GM12878 (cell line): ENCODE measurements around the gene TAS2R3. TPM values are rescaled to one million over a fixed set of nuclear protein-coding genes. Genes with fewer than 3 reads are reported as not detected.

Experiments
- ATAC-seq: fragments of 200-7000 bp; cut with Tn5 transposase; 3 replicates; pipeline ENCODE4 v1.9.1; 2020; ENCODE audit warnings: mild to moderate bottlenecking, moderate library complexity
- BruUV-seq: library from RNA; stranded (reverse); fragments of 400-500 nt; replicated peaks from 2 replicates; lab custom pipeline; 2021; lab: Mats Ljungman, UMichigan
- CTCF ChIA-PET: fragments of 300-600 bp; sonication (Branson Sonifier 250); formaldehyde crosslinking; extraction: SDS; loops from one replicate; lab custom pipeline; 2021; ENCODE audit warnings: inconsistent platforms; lab: Yijun Ruan, JAX
- POLR2A ChIA-PET: fragments of 350-600 bp; formaldehyde crosslinking; extraction: SDS; loops from one replicate; lab custom pipeline; 2021; ENCODE audit warnings: inconsistent platforms; lab: Charles Lee
- RAD21 ChIA-PET: fragments of 300-600 bp; sonication (Branson Sonifier 250); formaldehyde crosslinking; loops from one replicate; lab custom pipeline; 2023; ENCODE audit warnings: antibody characterized with exemption; ENCODE audit not compliant: unreplicated experiment; lab: Charles Lee
- SMC1A ChIA-PET: fragments of 300-600 bp; sonication (Branson Sonifier 250); formaldehyde crosslinking; loops from one replicate; lab custom pipeline; 2023; ENCODE audit not compliant: unreplicated experiment, uncharacterized antibody; lab: Charles Lee
- DNase-seq: peaks from one replicate; pipeline ENCODE4 v3.0.0-alpha.2; 2011; ENCODE audit warnings: low read depth, low spot score
- FAIRE-seq: peaks from 3 replicates; lab custom pipeline; 2011; peaks lifted over from hg19 to GRCh38; lab: Jason Lieb, UNC
- H2AFZ ChIP-seq: 2 replicates; pipeline ENCODE4 v1.6.0; 2011; ENCODE audit warnings: low read depth, low read length, control low read depth; ENCODE audit not compliant: control insufficient read depth
- H3K27ac ChIP-seq: 2 replicates; pipeline ENCODE4 v1.5.1; 2011; ENCODE audit warnings: control low read depth; ENCODE audit not compliant: control insufficient read depth, insufficient read depth
- H3K27me3 ChIP-seq, 2 experiments: replicated peaks in 1 of 2; 2 replicates each; pipeline versions ENCODE4 v1.6.0 to v1.6.1; 2011; ENCODE audit warnings: low read length in 1 of 2; ENCODE audit not compliant: control insufficient read depth in 2 of 2, insufficient read depth in 2 of 2
- H3K36me3 ChIP-seq, 2 experiments: 2 replicates each; pipeline ENCODE4 v1.5.1; 2011; ENCODE audit warnings: low read length in 1 of 2; ENCODE audit not compliant: control insufficient read depth in 2 of 2, insufficient read depth in 2 of 2
- H3K4me1 ChIP-seq: 2 replicates; pipeline ENCODE4 v1.6.1; 2011; ENCODE audit warnings: mild to moderate bottlenecking, low read length, moderate library complexity, mixed read lengths; ENCODE audit not compliant: control insufficient read depth, insufficient read depth
- H3K4me2 ChIP-seq: 2 replicates; pipeline ENCODE4 v1.6.0; 2011; ENCODE audit warnings: control low read depth; ENCODE audit not compliant: control insufficient read depth, insufficient read depth
- H3K4me3 ChIP-seq: fragments of 200-600 bp; sonication (generic); 2 replicates; pipeline ENCODE4 v1.5.1; 2016
- H3K79me2 ChIP-seq: 2 replicates; pipeline ENCODE4 v1.6.0; 2011; ENCODE audit warnings: low read length; ENCODE audit not compliant: control insufficient read depth, insufficient read depth
- H3K9ac ChIP-seq: 2 replicates; pipeline ENCODE4 v1.8.0; 2011; ENCODE audit warnings: low read length, control low read depth, mixed read lengths; ENCODE audit not compliant: control insufficient read depth, insufficient read depth
- H3K9me3 ChIP-seq: replicated peaks from 3 replicates; pipeline ENCODE4 v1.5.1; 2011; ENCODE audit warnings: mild to moderate bottlenecking, low read length; ENCODE audit not compliant: control insufficient read depth, insufficient read depth
- H4K20me1 ChIP-seq: 2 replicates; pipeline ENCODE4 v1.6.0; 2011; ENCODE audit not compliant: control insufficient read depth, insufficient read depth
- BACH1 ChIP-seq: fragments of 450-650 bp; IDR thresholded peaks from 2 replicates; pipeline ENCODE4 v1.6.1; 2017; ENCODE audit warnings: mild to moderate bottlenecking, borderline replicate concordance
- CEBPB ChIP-seq, 2 experiments: fragments of 150-350 bp in 1 of 2; IDR thresholded peaks; 2 replicates each; pipeline ENCODE4 v1.6.1; 2012 to 2014; ENCODE audit warnings: low read depth in 2 of 2, low read length in 2 of 2, borderline replicate concordance in 1 of 2, inconsistent platforms in 1 of 2
- CHD4 ChIP-seq: fragments of 200-600 bp; sonication (generic); IDR thresholded peaks from 2 replicates; pipeline ENCODE4 v1.6.1; 2016; ENCODE audit warnings: mild to moderate bottlenecking
- E2F4 ChIP-seq: IDR thresholded peaks from 2 replicates; pipeline ENCODE4 v1.6.1; 2012; ENCODE audit warnings: low read depth, low read length, improper control_type of control experiment
- E4F1 ChIP-seq: fragments of 450-650 bp; IDR thresholded peaks from 2 replicates; pipeline ENCODE4 v1.6.1; 2018; ENCODE audit warnings: borderline replicate concordance, mild to moderate bottlenecking; ENCODE audit not compliant: partially characterized antibody
- EGR1 ChIP-seq, 2 experiments: IDR thresholded peaks; 1 replicate in 1 of 2; 2 replicates in 1 of 2; pipeline ENCODE4 v1.6.1; 2011 to 2012; ENCODE audit warnings: low read depth in 2 of 2, low read length in 2 of 2, borderline replicate concordance in 1 of 2, mild to moderate bottlenecking in 1 of 2, moderate library complexity in 1 of 2
- HDAC6 ChIP-seq: fragments of 200-600 bp; sonication (generic); IDR thresholded peaks from one replicate; pipeline ENCODE4 v1.8.0; 2017; ENCODE audit warnings: antibody characterized with exemption; ENCODE audit not compliant: unreplicated experiment
- NFIC ChIP-seq: IDR thresholded peaks from 2 replicates; pipeline ENCODE4 v1.6.1; 2012; ENCODE audit warnings: low read depth, mild to moderate bottlenecking, inconsistent platforms, low read length, moderate library complexity
- PBX3 ChIP-seq: IDR thresholded peaks from 2 replicates; pipeline ENCODE4 v1.6.1; 2011; ENCODE audit warnings: mild to moderate bottlenecking, low read depth, low read length, moderate library complexity; ENCODE audit not compliant: insufficient replicate concordance
- RELB ChIP-seq: fragments of 450-650 bp; IDR thresholded peaks from 2 replicates; pipeline ENCODE4 v1.6.1; 2017; ENCODE audit warnings: low read depth, mild to moderate bottlenecking, moderate library complexity
- SIX5 ChIP-seq: IDR thresholded peaks from 2 replicates; pipeline ENCODE4 v1.6.1; 2011; ENCODE audit warnings: mild to moderate bottlenecking, low read depth, low read length, moderate library complexity; ENCODE audit not compliant: severe bottlenecking
- SP1 ChIP-seq: IDR thresholded peaks from one replicate; pipeline ENCODE4 v1.6.1; 2011; ENCODE audit warnings: low read depth, low read length
- YBX1 ChIP-seq: fragments of 450-650 bp; IDR thresholded peaks from 2 replicates; pipeline ENCODE4 v1.6.1; 2016; ENCODE audit warnings: antibody characterized with exemption
- ZNF207 ChIP-seq: fragments of 450-650 bp; IDR thresholded peaks from 2 replicates; pipeline ENCODE4 v1.6.1; 2014; ENCODE audit warnings: antibody characterized with exemption, mild to moderate bottlenecking, borderline replicate concordance
- WGBS: methylation state at CpG from one replicate; pipeline ENCODE4 v1.1.6; 2016; ENCODE audit warnings: low lambda C conversion rate; ENCODE audit not compliant: insufficient replicate concordance, insufficient coverage; ENCODE audit errors: missing lambda C conversion rate; 5-methylcytosine and 5-hydroxymethylcytosine counted together
- in situ Hi-C: fragments of 300-500 bp; cut with MboI; formaldehyde crosslinking; loops from 9 replicates; pipeline ENCODE4 v1.14.3; 2018; ENCODE audit warnings: mixed read lengths
- intact Hi-C: fragments of 100-400 bp; cut with micrococcal nuclease; formaldehyde crosslinking; loops from one replicate; pipeline ENCODE4 v1.14.2; 2022; ENCODE audit not compliant: unreplicated experiment
- polyA plus RNA-seq, 11 experiments: library from polyadenylated mRNA; depleted of rRNA in 4 of 11; unstranded in 6 of 11; stranded (reverse) in 5 of 11; fragments of >200 nt; fragmentation: Nextera tagmentation in 4 of 11; fragmentation: Illumina TruSeq in 1 of 11; extraction: Ambion mirVana in 4 of 11; extraction: Trizol in 1 of 11; gene quantifications; 1 replicate in 1 of 11; 2 replicates in 10 of 11; pipeline versions ENCODE4 v1.2.1 to v1.2.3, GENCODE V29; 2011 to 2016; ENCODE audit warnings: inconsistent platforms in 2 of 11, missing spikeins in 2 of 11, low read depth in 1 of 11
- total RNA-seq, 4 experiments: library from RNA; depleted of rRNA in 3 of 4; stranded (reverse); fragments of >200 nt in 3 of 4; fragmentation: Illumina TruSeq in 1 of 4; extraction: Trizol in 1 of 4; gene quantifications; 2 replicates each; pipeline versions ENCODE4 v1.2.1 to v1.2.3, GENCODE V29; 2013 to 2021

The TAS2R3 gene
- total and polyA plus RNA-seq, 10 of the 15 experiments (the other 5 are each of a cell fraction or from before 2014, with no cell fraction given), result 0.21 to 1.1 (median 0.55) TPM; not detected in 4

- no peak for TF ChIP-seq E4F1
Observed at GRCh38 chr7:141715018-141715417, 48.9 kb upstream of the TAS2R3 start (continued).

- Histone ChIP-seq H3K27ac (no peak overlapping the region), H4K20me1 (no peaks in the 10 kb centered on the region), H3K9ac (no peak overlapping the region), H3K27me3 (no peaks in the 10 kb centered on the region; a peak in 1 of 4 replicates), H3K79me2 (no peaks in the 10 kb centered on the region), H3K36me3 (no peaks in the 10 kb centered on the region), H3K4me2 (no peak overlapping the region), H2AFZ (no peak overlapping the region), H3K9me3 (no peaks in the 10 kb centered on the region), H3K4me3 (no peak overlapping the region), H3K4me1 (no peaks in the 10 kb centered on the region)
- CTCF ChIA-PET, result interaction anchor here (1.0 to 2.5 kb wide), 7 partner anchors 10 to 62 kb away, joined by 3 to 12 read pairs (median 4); partner anchors contain the start of gene SSBP1
- RAD21 ChIA-PET, result interaction anchor here (1.2 kb wide), 1 partner anchor 66 kb away, joined by 3 read pairs; no protein-coding TSS in a partner anchor
- FAIRE-seq (no peak), ATAC-seq (no peak), DNase-seq (no peak)
- 48% methylated on average over 6 of the region's 6 CpGs for WGBS
- in situ Hi-C loops, result no loop called here
- intact Hi-C loops, result no loop called here
- POLR2A ChIA-PET, result interaction anchor here (0.6 kb wide), 1 partner anchor 119 kb away, joined by 5 read pairs; no protein-coding TSS in a partner anchor
- SMC1A ChIA-PET, result interaction anchor here (0.7 to 2.2 kb wide), 6 partner anchors 8 to 61 kb away, joined by 3 to 5 read pairs (median 3); partner anchors contain the start of gene DENND11
- no TSS peak for BruUV-seq
- TF ChIP-seq HDAC6 (no peak), ZNF207 (no peak), BACH1 (no peak), E2F4 (no peak), CHD4 (no peak), SIX5 (no peak), YBX1 (no peak), EGR1 (IDR thresholded peaks at IDR 0.05; ENCODE audit: borderline replicate concordance in 1 of 2, low read depth in 2 of 2, low read length in 2 of 2) (no peak), RELB (no peak), PBX3 (no peak), CEBPB (IDR thresholded peaks at IDR 0.05; ENCODE audit: borderline replicate concordance in 1 of 2, low read depth in 2 of 2, low read length in 2 of 2) (no peak), NFIC (no peak), SP1 (no peak)
Observed at GRCh38 chr7:141715794-141716689, 47.9 kb upstream of the TAS2R3 start.
